Activated CD4-positive, CD25-positive, alpha-beta regulatory T cell treated with anti-CD3 and anti-CD28 coated beads, Interleukin-2, amount 50 U/mL, for 16 hours (primary cell): ENCODE data around the gene FFAR1.

Experiments
- DNase-seq: peaks from one replicate; pipeline ENCODE4 v3.0.0-alpha.2; 2020; ENCODE audit warnings: low read depth, low spot score

FFAR1 gene

GRCh38 chr19:35315883-35316282 lies 31.8 kb upstream of the FFAR1 start:
- no peak for DNase-seq

- no peak for DNase-seq
Observed at GRCh38 chr19:35316560-35316959, 31.1 kb upstream of the FFAR1 start.

GRCh38 chr19:35317464-35318043 lies 30.1 kb upstream of the FFAR1 start:
- no peak for DNase-seq

DNA sequence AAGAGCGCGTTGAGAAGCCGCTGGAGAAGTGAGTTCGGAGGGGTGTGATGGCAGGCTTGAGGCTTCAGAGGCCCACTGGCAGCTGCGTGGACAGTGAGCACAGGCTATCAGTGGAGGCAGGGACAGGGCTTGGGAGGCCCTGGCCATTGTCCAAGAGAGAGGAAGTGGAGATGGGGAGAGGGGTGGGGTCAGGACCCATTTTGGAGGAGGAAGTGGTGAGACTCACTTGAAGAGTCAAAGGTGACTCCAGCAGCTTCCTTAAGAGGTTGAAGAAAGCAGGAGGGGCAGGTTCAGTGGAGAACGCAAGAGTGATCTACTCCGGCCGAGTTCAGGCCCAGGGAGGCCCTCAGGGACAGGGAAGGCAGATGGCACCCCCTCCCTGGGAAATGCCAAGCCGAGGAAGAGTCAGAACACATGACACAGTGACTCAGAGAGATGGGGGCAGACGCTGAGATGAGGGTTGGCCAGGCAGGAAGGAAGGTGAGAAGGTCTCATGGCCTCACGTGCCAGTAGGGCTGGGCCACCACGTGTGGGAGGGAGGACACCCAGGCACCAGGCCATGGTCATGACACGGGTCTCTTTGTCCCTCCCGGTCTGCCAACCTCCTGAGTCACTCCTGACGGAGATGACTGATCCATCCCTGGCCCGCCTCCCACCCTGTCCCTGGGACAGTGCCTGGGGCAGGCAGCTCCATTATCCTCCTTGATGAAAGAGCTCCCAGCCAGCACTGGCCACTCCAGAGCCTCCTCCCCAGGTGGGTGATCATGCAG lies 28.8 kb upstream of the FFAR1 start:
- DNase-seq, result no peak

GRCh38 chr19:35320065-35320713 lies 27.5 kb upstream of the FFAR1 start:
- no peak for DNase-seq

GRCh38 chr19:35321291-35321690 lies 26.4 kb upstream of the FFAR1 start:
- no peak for DNase-seq

DNA sequence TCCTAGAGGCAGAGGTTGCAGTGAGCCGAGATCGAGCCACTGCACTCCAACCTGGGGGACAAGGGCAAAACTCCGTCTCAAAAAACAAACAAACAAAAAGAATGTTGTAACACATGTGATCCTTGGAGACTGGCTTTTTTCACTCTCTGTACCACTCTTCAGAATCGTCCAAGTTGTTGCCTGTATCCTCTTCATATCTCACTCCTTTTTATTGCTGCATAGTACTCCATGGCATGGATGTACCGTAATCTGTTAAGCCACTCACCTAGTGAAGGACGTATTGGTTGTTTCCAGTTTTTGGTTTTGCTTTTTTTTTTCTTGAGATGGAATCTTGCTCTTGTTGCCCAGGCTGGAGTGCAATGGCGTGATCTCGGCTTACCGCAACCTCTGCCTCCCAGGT lies 25.7 kb upstream of the FFAR1 start:
- no peak for DNase-seq

- no peak for DNase-seq
Observed at GRCh38 chr19:35327642-35328041, 20.1 kb upstream of the FFAR1 start.

- no peak for DNase-seq
Observed at GRCh38 chr19:35328851-35329285, 18.8 kb upstream of the FFAR1 start, which contains the start of gene CD22. CD22 (plus strand) TSS chr19:35329187; CDS start chr19:35332041, 2,854 bp downstream.

GRCh38 chr19:35329323-35329722 lies 18.4 kb upstream of the FFAR1 start:
- no peak for DNase-seq

- DNase-seq, result no peak
Observed at GRCh38 chr19:35330475-35330874, 17.2 kb upstream of the FFAR1 start.

DNA sequence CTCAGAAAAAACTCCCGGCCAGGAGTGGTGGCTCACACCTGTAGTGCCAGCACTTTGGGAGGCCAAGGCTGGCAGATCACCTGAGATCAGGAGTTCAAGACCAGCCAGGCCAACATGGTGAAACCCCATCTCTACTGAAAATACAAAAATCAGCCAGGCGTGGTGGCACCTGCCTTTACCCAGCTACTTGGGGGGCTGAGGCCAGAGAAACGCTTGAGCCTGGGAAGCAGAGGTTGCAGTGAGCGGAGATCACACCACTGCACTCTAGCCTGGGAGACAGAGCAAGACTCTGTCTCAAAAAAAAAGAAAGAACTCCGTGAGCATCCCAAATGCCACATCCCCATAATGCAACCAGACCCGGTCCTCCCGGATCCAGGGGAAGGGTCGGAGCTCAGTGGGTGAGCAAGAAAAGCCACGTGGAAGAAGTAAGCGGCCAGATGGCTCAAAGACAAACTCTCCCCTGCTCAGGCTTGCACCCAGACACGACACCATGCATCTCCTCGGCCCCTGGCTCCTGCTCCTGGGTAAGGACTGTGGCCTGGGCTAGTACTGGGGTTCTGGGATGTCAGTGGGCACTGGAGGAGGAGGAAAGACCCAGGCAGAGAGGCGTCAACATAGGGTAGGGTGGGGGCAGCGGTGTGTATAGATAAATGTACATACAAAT lies 16.0 kb upstream of the FFAR1 start:
- no peak for DNase-seq

DNA sequence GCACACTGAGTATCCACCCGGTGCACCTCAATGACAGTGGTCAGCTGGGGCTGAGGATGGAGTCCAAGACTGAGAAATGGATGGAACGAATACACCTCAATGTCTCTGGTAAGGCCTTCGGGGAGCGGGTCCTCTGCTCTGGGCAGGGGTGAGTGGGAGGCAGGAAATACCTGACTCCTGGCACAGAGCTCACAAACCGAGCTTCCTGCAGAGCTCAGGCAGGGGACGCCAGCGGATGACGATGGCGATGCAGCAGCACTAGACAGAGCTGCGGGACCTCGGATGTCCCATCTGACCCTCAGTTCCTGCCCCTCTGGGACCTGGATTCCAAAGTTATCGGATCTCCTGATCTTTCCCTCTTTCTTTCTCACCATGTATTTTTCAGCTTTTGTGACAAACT lies 14.9 kb upstream of the FFAR1 start:
- DNase-seq, result no peak

DNA sequence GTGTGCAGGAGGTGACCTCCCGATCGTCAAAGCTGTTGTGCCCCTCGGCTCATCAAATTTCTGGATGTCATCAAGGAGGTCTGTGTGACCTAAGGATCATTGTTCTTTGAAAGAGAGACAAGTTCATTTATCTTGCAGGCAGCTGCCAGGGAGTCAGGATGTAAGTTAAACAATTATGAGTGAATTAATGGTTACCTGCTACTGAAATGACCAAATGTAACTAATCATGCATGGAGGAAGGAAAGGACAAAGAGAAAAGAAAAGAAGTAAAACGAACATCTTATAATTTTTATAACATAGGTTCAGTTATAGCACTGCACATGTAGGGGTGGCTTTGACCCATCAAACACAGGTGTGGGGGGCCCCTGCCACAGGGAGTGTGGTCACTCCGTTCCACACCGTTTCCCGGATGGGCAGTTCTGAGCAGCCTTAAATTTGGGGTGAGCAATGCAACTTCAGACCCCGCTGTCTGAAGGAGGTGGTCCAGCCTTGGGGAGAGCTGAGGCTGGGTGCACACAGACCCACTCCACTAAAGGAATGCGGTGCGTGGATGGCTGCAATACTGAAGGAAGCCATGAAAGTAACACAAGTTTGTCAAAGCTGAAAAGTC lies 13.5 kb upstream of the FFAR1 start:
- no peak for DNase-seq

DNA sequence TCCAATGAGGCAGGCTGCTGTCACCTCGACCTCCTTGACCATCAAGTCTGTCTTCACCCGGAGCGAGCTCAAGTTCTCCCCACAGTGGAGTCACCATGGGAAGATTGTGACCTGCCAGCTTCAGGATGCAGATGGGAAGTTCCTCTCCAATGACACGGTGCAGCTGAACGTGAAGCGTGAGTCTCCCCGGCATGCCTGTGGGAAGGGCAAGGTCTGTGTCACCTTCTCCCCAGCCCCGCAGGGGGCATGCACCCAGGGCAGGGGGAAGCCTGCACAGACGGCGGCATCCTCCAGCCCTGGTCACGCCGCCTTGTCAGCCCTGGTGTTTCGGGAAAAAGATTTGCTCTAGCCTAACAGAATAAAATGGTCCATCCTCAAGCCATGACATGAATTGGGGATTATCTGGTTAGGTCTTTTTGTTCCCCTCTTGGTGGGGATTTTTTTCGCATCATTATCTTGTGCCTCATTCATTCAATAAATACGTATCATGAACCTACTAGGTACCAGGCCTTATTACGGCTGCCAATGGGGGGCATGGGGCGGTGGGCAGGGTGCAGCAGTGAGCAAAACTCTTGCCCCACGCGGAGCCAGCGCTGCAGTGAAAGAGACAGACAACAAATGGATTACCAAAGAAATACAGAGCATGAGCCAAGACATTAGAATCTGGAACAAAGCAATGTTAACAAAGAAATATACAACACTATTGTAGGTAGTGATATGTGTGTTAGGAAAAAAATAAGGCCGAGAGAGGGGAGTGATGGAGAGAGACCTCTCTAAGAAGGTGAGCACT lies 11.3 kb upstream of the FFAR1 start:
- no peak for DNase-seq

- no peak for DNase-seq
Observed at GRCh38 chr19:35337097-35337983, 10.4 kb upstream of the FFAR1 start.

GRCh38 chr19:35337984-35338296 lies 9.8 kb upstream of the FFAR1 start:
- DNase-seq, result no peak

GRCh38 chr19:35340431-35340830 lies 7.3 kb upstream of the FFAR1 start:
- no peak for DNase-seq

DNA sequence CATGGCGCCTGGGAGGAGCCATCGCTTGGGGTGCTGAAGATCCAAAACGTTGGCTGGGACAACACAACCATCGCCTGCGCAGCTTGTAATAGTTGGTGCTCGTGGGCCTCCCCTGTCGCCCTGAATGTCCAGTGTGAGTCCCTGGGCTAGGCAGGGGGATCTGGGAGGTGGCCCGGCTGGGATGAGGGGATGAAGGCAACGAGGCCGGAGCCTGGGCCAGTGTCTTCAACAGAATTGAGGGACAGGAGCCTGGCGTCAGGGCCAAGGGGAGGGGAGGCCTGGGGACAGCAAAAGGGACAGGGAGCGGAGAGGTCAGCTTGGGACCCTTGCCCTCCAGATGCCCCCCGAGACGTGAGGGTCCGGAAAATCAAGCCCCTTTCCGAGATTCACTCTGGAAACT lies 6.7 kb upstream of the FFAR1 start:
- no peak for DNase-seq

- DNase-seq, result no peak
Observed at GRCh38 chr19:35341565-35342225, 6.0 kb upstream of the FFAR1 start.
